ENCODE data around the gene ETFA. TPM values are rescaled to one million over a fixed set of nuclear protein-coding genes. Genes with fewer than 3 reads are reported as not detected.

Gene ETFA
- total RNA-seq, 1 donor from 2014 or later, result 511 TPM

DNA sequence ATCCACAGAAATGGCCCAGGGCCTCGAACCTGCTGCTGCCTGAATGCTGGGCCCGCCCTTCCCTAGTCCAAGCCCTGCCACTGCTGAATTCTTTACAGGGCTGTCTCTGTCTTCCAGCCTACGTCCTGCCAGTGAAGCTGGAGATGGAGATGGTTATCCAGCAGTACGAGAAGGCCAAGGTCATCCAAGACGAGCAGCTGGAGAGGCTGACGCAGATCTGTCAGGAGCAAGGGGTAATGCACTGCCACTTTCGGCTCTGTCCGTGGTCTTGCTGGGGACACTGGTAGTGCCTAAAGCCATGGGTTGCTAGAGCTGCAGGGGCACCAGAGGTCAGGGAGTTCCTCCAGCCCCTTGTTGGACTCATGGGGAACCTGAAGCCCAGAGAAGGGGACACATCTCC is 135.8 kb downstream of the ETFA start:
- peaks cover 42% of the 10 kb centered on the region for H3K4me1 ChIP-seq
- no peak overlapping the region for H3K4me3 ChIP-seq
- intact Hi-C loops (cut with micrococcal nuclease), result no loop called here
- no peaks in the 10 kb centered on the region for H3K36me3 ChIP-seq
- DNase-seq, result no peak
- H3K27me3 ChIP-seq (ENCODE audit: low read depth), result peaks cover 6% of the 10 kb centered on the region
- no peak overlapping the region for H3K27ac ChIP-seq (replicated peaks)
- H3K9me3 ChIP-seq (replicated peaks), result peaks cover 3% of the 10 kb centered on the region
- TF ChIP-seq, protein P1, sequence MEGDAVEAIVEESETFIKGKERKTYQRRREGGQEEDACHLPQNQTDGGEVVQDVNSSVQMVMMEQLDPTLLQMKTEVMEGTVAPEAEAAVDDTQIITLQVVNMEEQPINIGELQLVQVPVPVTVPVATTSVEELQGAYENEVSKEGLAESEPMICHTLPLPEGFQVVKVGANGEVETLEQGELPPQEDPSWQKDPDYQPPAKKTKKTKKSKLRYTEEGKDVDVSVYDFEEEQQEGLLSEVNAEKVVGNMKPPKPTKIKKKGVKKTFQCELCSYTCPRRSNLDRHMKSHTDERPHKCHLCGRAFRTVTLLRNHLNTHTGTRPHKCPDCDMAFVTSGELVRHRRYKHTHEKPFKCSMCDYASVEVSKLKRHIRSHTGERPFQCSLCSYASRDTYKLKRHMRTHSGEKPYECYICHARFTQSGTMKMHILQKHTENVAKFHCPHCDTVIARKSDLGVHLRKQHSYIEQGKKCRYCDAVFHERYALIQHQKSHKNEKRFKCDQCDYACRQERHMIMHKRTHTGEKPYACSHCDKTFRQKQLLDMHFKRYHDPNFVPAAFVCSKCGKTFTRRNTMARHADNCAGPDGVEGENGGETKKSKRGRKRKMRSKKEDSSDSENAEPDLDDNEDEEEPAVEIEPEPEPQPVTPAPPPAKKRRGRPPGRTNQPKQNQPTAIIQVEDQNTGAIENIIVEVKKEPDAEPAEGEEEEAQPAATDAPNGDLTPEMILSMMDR (IDR thresholded peaks at IDR 0.05; ENCODE audit: borderline replicate concordance), result no peak

DNA sequence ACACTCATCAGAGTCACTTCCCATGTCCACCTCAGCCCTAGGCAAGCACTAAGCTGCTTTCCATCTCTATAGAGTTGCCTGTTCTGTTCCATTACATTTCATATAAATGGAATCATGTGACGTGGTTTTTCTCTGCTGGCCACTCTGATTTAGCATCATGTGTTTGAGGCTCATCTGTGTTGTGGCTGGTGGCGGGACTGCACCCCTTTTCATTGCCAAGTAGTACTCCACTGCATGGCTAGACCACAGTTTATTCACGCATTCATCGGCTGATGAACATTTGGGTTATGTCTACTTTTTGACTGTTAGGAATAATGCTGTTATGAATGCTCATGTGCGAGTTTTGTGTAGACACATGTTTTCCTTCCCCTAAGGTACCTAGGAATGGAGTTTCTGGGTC is 136.6 kb downstream of the ETFA start:
- peaks cover 47% of the 10 kb centered on the region for H3K4me1 ChIP-seq
- H3K4me3 ChIP-seq, result no peak overlapping the region
- H3K36me3 ChIP-seq, result no peaks in the 10 kb centered on the region
- no peak overlapping the region for H3K27ac ChIP-seq (replicated peaks)
- H3K9me3 ChIP-seq (replicated peaks), result peaks cover 3% of the 10 kb centered on the region
- intact Hi-C loops (cut with micrococcal nuclease), result no loop called here
- TF ChIP-seq, protein P1 (IDR thresholded peaks at IDR 0.05; ENCODE audit: borderline replicate concordance), result no peak
- DNase-seq, result no peak
- H3K27me3 ChIP-seq (ENCODE audit: low read depth), result peaks cover 6% of the 10 kb centered on the region

DNA sequence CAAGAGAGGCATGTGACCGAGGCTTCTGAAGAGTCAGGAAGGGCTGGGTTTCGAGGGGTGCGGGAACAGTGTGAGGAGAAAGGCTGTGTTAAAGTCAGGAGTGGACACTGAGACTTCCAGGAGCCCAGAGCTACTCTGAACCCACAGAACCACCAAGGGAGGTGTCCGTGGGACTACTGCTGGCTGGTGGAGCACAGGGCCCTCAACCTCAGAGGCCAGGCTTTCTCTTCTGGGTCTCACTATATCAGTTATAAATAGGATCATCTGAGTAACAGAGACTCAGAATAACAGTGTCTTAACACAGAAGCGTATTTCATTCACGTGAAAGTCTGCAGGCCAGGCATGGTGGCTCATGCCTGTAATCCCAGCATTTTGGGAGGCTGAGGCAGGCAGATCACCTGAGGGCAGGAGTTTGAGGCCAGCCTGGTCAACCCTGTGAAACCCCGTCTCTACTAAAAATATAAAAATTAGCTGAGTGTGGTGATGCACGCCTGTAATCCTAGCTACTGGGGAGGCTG is 137.9 kb downstream of the ETFA start:
- peaks cover 3% of the 10 kb centered on the region for H3K9me3 ChIP-seq (replicated peaks)
- intact Hi-C loops (cut with micrococcal nuclease), result no loop called here
- TF ChIP-seq, protein P1 (IDR thresholded peaks at IDR 0.05; ENCODE audit: borderline replicate concordance), result no peak
- H3K27ac ChIP-seq (replicated peaks), result no peak overlapping the region
- no peak overlapping the region for H3K4me3 ChIP-seq
- peaks cover 6% of the 10 kb centered on the region for H3K27me3 ChIP-seq (ENCODE audit: low read depth)
- H3K4me1 ChIP-seq, result peaks cover 46% of the 10 kb centered on the region
- DNase-seq, result no peak
- no peaks in the 10 kb centered on the region for H3K36me3 ChIP-seq

- H3K4me1 ChIP-seq, result peaks cover 40% of the 10 kb centered on the region
- intact Hi-C loops (cut with micrococcal nuclease), result no loop called here
- TF ChIP-seq, protein P1 (IDR thresholded peaks at IDR 0.05; ENCODE audit: borderline replicate concordance), result no peak
- no peak overlapping the region for H3K27ac ChIP-seq (replicated peaks)
- peaks cover 3% of the 10 kb centered on the region for H3K9me3 ChIP-seq (replicated peaks)
- no peaks in the 10 kb centered on the region for H3K36me3 ChIP-seq
- H3K27me3 ChIP-seq (ENCODE audit: low read depth), result peaks cover 6% of the 10 kb centered on the region
- no peak for DNase-seq
- no peak overlapping the region for H3K4me3 ChIP-seq
These were observed 138.5 kb downstream of the ETFA start for GRCh38 chr15:76172782-76173181.

DNA sequence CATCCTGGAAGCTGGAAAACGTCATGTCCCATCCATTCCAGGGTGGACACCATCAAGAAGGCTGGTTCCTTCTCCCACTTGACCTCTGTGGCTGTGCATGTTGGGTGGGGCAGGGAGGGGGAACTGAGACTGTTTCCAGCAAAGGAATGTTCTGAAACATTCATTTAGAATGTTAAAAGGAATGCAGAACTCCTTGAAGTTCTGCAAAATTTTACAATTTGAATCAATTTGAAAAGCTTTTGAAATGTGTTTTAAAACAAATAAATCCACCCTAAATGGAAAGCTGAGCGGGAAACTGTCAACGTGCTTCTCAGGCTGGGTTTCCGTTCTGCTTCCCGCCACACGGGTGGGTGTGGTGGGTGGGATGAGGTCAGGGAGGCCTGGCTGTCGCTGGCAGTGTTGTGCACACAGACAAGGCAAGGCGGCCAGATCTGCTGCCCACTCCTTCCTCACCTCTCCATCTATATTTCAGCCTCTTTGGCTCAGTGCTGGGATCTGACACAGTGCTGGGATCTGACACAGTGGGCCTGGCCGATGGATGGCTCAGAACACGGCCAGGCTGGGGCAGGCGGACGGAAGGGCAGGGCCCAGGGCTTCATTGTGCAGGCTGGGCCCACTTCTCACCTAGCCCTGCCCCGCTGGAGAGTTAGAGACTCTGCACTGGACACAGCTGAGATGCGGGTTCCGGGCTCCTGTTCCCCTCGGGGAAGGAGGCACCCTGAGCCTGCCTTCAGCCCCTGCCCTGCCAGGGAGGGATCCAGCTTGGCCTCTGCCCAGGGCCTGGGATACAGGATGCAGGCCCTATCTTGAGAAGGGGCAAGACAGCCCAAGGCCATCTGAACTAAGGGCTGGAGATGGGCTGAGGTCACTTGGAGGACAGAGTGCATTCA is 141.1 kb downstream of the ETFA start:
- no peaks in the 10 kb centered on the region for H3K27me3 ChIP-seq (ENCODE audit: low read depth)
- no peak overlapping the region for H3K4me3 ChIP-seq
- H3K4me1 ChIP-seq, result peaks cover 27% of the 10 kb centered on the region
- intact Hi-C loops (cut with micrococcal nuclease), result no loop called here
- TF ChIP-seq, protein P1 (IDR thresholded peaks at IDR 0.05; ENCODE audit: borderline replicate concordance), result no peak
- H3K36me3 ChIP-seq, result no peaks in the 10 kb centered on the region
- peaks cover 2% of the 10 kb centered on the region for H3K9me3 ChIP-seq (replicated peaks)
- H3K27ac ChIP-seq (replicated peaks), result peak overlapping the region; percentile 68
- DNase-seq, result no peak

Data from left ventricle myocardium inferior (tissue), 1 donor.